Naive thymus-derived CD8-positive, alpha-beta T cell (primary cell): Measurements from ENCODE around the gene AOPEP. TPM values are rescaled to one million over a fixed set of nuclear protein-coding genes. Genes with fewer than 3 reads are reported as not detected.

Experiments used
- ATAC-seq, 2 donors: fragments of 150-1000 bp; cut with Tn5 transposase in 1 of 2; sonication (Bioruptor Pico), chemical (Tn5 transposase) in 1 of 2; 1 replicate in 1 of 2; 2 replicates in 1 of 2; pipeline ENCODE4 v1.10.0; 2021; ENCODE audit warnings: mild to moderate bottlenecking in 2 of 2, moderate library complexity in 2 of 2
- POLR2A ChIA-PET: fragments of 350-600 bp; sonication (Branson Sonifier 250); formaldehyde crosslinking; loops from one replicate; lab custom pipeline; 2021; ENCODE audit warnings: antibody characterized with exemption; lab: Charles Lee
- DNase-seq, 10 donors: peaks; one replicate each; pipeline versions ENCODE4 v3.0.0 to v3.0.0-alpha.2; 2020 to 2022
- H3K27ac Mint-ChIP-seq, 10 donors: one replicate each; pipeline ENCODE4 v1.8.0; 2020 to 2022; ENCODE audit warnings: mild to moderate bottlenecking in 10 of 10, mixed read lengths in 10 of 10, moderate library complexity in 4 of 10, inconsistent platforms in 1 of 10
- H3K27me3 Mint-ChIP-seq, 5 donors: one replicate each; pipeline ENCODE4 v1.8.0; 2021 to 2022; ENCODE audit warnings: mixed read lengths in 5 of 5
- H3K36me3 Mint-ChIP-seq, 3 donors: one replicate each; pipeline ENCODE4 v1.8.0; 2020 to 2022; ENCODE audit warnings: mixed read lengths in 3 of 3, mild to moderate bottlenecking in 2 of 3, inconsistent platforms in 1 of 3
- H3K4me1 Mint-ChIP-seq, 4 donors: one replicate each; pipeline ENCODE4 v1.8.0; 2021 to 2022; ENCODE audit warnings: mixed read lengths in 4 of 4
- H3K4me3 Mint-ChIP-seq, 10 donors: one replicate each; pipeline ENCODE4 v1.8.0; 2020 to 2022; ENCODE audit warnings: mild to moderate bottlenecking in 10 of 10, mixed read lengths in 10 of 10, moderate library complexity in 6 of 10, inconsistent platforms in 1 of 10
- H3K9me3 Mint-ChIP-seq, 9 donors: one replicate each; pipeline ENCODE4 v1.8.0; 2020 to 2022; ENCODE audit warnings: mixed read lengths in 9 of 9, mild to moderate bottlenecking in 3 of 9, inconsistent platforms in 1 of 9, moderate library complexity in 1 of 9
- polyA plus RNA-seq, 3 donors: library from polyadenylated mRNA; unstranded; fragments of 300-500 nt; fragmentation: Illumina TruSeq; gene quantifications; one replicate each; pipeline ENCODE4 v1.2.3, GENCODE V29; 2021
- total RNA-seq, 8 experiments: library from RNA in 2 of 8; stranded (reverse) in 2 of 8; gene quantifications; one replicate each; pipeline ENCODE4 v1.2.3 and lab custom pipeline; 2021 to 2026

The AOPEP gene
- total and polyA plus RNA-seq, 5 experiments from 2014 or later = 4.3 to 10.8 (median 7.4) TPM

GRCh38 chr9:95091601-95092261, 365.2 kb downstream of the AOPEP start:
- no peak overlapping the region for H3K4me3 Mint-ChIP-seq
- DNase-seq (peak in 1 of 10 donors; percentile 48), ATAC-seq (no peak)
- POLR2A ChIA-PET = no interaction called here
- peaks cover 19 to 31% (median 21%) of the 10 kb centered on the region in 4 donors for H3K4me1 Mint-ChIP-seq
- H3K36me3 Mint-ChIP-seq = peaks cover 0 to 4% (median 2%) of the 10 kb centered on the region in 3 donors
- H3K27ac Mint-ChIP-seq = peak overlapping the region in 2 of 10 donors; percentile 64 to 69
- no peaks in the 10 kb centered on the region for H3K9me3 Mint-ChIP-seq
- no peaks in the 10 kb centered on the region for H3K27me3 Mint-ChIP-seq

GRCh38 chr9:95092262-95093072, 366.0 kb downstream of the AOPEP start:
- Mint-ChIP-seq H3K9me3 (no peaks in the 10 kb centered on the region), H3K4me3 (peak overlapping the region in 1 of 10 donors; percentile 18), H3K27ac (peak overlapping the region in 3 of 10 donors; percentile 47 to 65 (median 59)), H3K4me1 (peaks cover 19 to 31% (median 21%) of the 10 kb centered on the region in 4 donors), H3K36me3 (peaks cover 0 to 2% (median 2%) of the 10 kb centered on the region in 3 donors), H3K27me3 (no peaks in the 10 kb centered on the region)
- POLR2A ChIA-PET = no interaction called here
- ATAC-seq = peak in 1 of 2 donors; percentile 43
- DNase-seq = peak in 1 of 10 donors; percentile 58

GRCh38 chr9:95093586-95093985, 367.1 kb downstream of the AOPEP start:
- DNase-seq (no peak), ATAC-seq (no peak)
- POLR2A ChIA-PET = no interaction called here
- Mint-ChIP-seq H3K4me3 (no peak overlapping the region), H3K27ac (peak overlapping the region in 1 of 10 donors; percentile 16), H3K4me1 (peaks cover 19 to 31% (median 21%) of the 10 kb centered on the region in 4 donors), H3K36me3 (peaks cover 0 to 2% (median 0%) of the 10 kb centered on the region in 3 donors), H3K9me3 (no peaks in the 10 kb centered on the region), H3K27me3 (no peaks in the 10 kb centered on the region)

- Mint-ChIP-seq H3K27ac (peak overlapping the region in 2 of 10 donors; percentile 57 to 92), H3K4me1 (peaks cover 19 to 31% (median 21%) of the 10 kb centered on the region in 4 donors), H3K27me3 (no peaks in the 10 kb centered on the region), H3K9me3 (no peaks in the 10 kb centered on the region), H3K4me3 (no peak overlapping the region), H3K36me3 (peaks cover 0 to 2% (median 0%) of the 10 kb centered on the region in 3 donors)
- POLR2A ChIA-PET = no interaction called here
- DNase-seq = no peak
- ATAC-seq = no peak
These were observed 367.5 kb downstream of the AOPEP start for GRCh38 chr9:95094002-95094401.

GRCh38 chr9:95095641-95096355, 369.3 kb downstream of the AOPEP start:
- Mint-ChIP-seq H3K4me1 (peaks cover 18 to 28% (median 21%) of the 10 kb centered on the region in 4 donors), H3K36me3 (peaks cover 0 to 8% (median 0%) of the 10 kb centered on the region in 3 donors), H3K9me3 (no peaks in the 10 kb centered on the region), H3K27ac (peak overlapping the region in 1 of 10 donors; percentile 66), H3K4me3 (no peak overlapping the region), H3K27me3 (no peaks in the 10 kb centered on the region)
- POLR2A ChIA-PET = no interaction called here
- ATAC-seq (no peak), DNase-seq (peak in 1 of 10 donors; percentile 34)

GRCh38 chr9:95096381-95096780, 369.9 kb downstream of the AOPEP start:
- no peaks in the 10 kb centered on the region for H3K27me3 Mint-ChIP-seq
- POLR2A ChIA-PET = no interaction called here
- DNase-seq = peak in 1 of 10 donors; percentile 55
- no peak overlapping the region for H3K4me3 Mint-ChIP-seq
- H3K9me3 Mint-ChIP-seq = no peaks in the 10 kb centered on the region
- peaks cover 0 to 10% (median 0%) of the 10 kb centered on the region in 3 donors for H3K36me3 Mint-ChIP-seq
- H3K27ac Mint-ChIP-seq = peak overlapping the region in 1 of 10 donors; percentile 66
- H3K4me1 Mint-ChIP-seq = peaks cover 18 to 26% (median 19%) of the 10 kb centered on the region in 4 donors
- ATAC-seq = no peak

GRCh38 chr9:95096807-95097206, 370.3 kb downstream of the AOPEP start:
- DNase-seq (peak in 1 of 10 donors; percentile 40), ATAC-seq (no peak)
- Mint-ChIP-seq H3K4me1 (peaks cover 13 to 22% (median 16%) of the 10 kb centered on the region in 4 donors), H3K27ac (no peak overlapping the region), H3K27me3 (no peaks in the 10 kb centered on the region), H3K4me3 (no peak overlapping the region), H3K36me3 (peaks cover 0 to 10% (median 0%) of the 10 kb centered on the region in 3 donors), H3K9me3 (no peaks in the 10 kb centered on the region)
- POLR2A ChIA-PET = no interaction called here

- peaks cover 9 to 19% (median 14%) of the 10 kb centered on the region in 4 donors for H3K4me1 Mint-ChIP-seq
- no peak for DNase-seq
- H3K27me3 Mint-ChIP-seq = no peaks in the 10 kb centered on the region
- POLR2A ChIA-PET = no interaction called here
- H3K9me3 Mint-ChIP-seq = no peaks in the 10 kb centered on the region
- H3K36me3 Mint-ChIP-seq = peaks cover 0 to 10% (median 0%) of the 10 kb centered on the region in 3 donors
- ATAC-seq = no peak
- H3K4me3 Mint-ChIP-seq = no peak overlapping the region
- no peak overlapping the region for H3K27ac Mint-ChIP-seq
These were observed 370.8 kb downstream of the AOPEP start for GRCh38 chr9:95097279-95097678.

- H3K27ac Mint-ChIP-seq = no peak overlapping the region
- POLR2A ChIA-PET = no interaction called here
- peaks cover 0 to 9% (median 5%) of the 10 kb centered on the region in 4 donors for H3K4me1 Mint-ChIP-seq
- peak in 1 of 10 donors; percentile 10 for DNase-seq
- H3K27me3 Mint-ChIP-seq = no peaks in the 10 kb centered on the region
- no peak overlapping the region for H3K4me3 Mint-ChIP-seq
- no peak for ATAC-seq
- peaks cover 0 to 10% (median 0%) of the 10 kb centered on the region in 3 donors for H3K36me3 Mint-ChIP-seq
- no peaks in the 10 kb centered on the region for H3K9me3 Mint-ChIP-seq
These were observed 372.0 kb downstream of the AOPEP start for GRCh38 chr9:95098391-95098921.

GRCh38 chr9:95099321-95100070, 373.0 kb downstream of the AOPEP start:
- no peaks in the 10 kb centered on the region for H3K27me3 Mint-ChIP-seq
- H3K4me1 Mint-ChIP-seq = peaks cover 0 to 3% (median 3%) of the 10 kb centered on the region in 4 donors
- H3K4me3 Mint-ChIP-seq = no peak overlapping the region
- peaks cover 0 to 10% (median 0%) of the 10 kb centered on the region in 3 donors for H3K36me3 Mint-ChIP-seq
- DNase-seq (peak in 1 of 10 donors; percentile 50), ATAC-seq (no peak)
- H3K27ac Mint-ChIP-seq = no peak overlapping the region
- H3K9me3 Mint-ChIP-seq = no peaks in the 10 kb centered on the region
- POLR2A ChIA-PET = no interaction called here

- ATAC-seq = no peak
- H3K36me3 Mint-ChIP-seq = peaks cover 0 to 10% (median 2%) of the 10 kb centered on the region in 3 donors
- no peaks in the 10 kb centered on the region for H3K9me3 Mint-ChIP-seq
- no peaks in the 10 kb centered on the region for H3K27me3 Mint-ChIP-seq
- no peak overlapping the region for H3K4me3 Mint-ChIP-seq
- POLR2A ChIA-PET = no interaction called here
- H3K27ac Mint-ChIP-seq = no peak overlapping the region
- peaks cover 0 to 3% (median under 1%) of the 10 kb centered on the region in 4 donors for H3K4me1 Mint-ChIP-seq
- no peak for DNase-seq
These were observed 373.6 kb downstream of the AOPEP start for GRCh38 chr9:95100071-95100627.
